SH-SY5Y (cell line): ENCODE results near the gene ACER2.

Source experiments
- GATA2 ChIP-seq: IDR thresholded peaks from 2 replicates; pipeline ENCODE4 v1.6.1; 2011; ENCODE audit warnings: mild to moderate bottlenecking, low read depth, low read length
- GATA3 ChIP-seq: IDR thresholded peaks from 2 replicates; pipeline ENCODE4 v1.6.1; 2011; ENCODE audit warnings: low read depth, mild to moderate bottlenecking, low read length, moderate library complexity

DNA sequence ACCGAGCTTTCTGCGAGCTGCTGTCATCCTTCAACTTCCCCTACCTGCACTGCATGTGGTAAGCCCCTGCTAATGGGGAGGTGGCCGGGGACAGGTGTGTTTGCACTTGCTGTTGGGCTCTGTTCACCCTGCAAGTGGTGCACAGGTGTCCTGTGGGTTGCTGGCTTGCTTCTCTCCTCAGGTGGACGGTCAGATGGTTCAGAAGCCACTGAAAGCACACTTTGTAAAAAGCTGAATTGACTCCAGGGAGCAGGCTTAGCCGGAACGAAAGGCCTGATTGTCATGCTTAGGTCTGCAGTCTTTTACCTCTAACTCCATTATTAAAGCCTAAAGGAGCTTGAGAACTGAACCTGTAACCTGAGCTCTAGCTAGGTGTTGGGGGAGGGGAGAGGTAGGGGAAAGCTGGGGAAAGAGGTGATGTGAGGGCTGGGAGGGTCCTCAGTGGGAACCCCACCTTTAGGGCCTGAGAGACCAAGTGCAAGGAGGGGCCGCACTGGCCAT, 37.6 kb downstream of the ACER2 start:
- TF ChIP-seq GATA2: no peak
- TF ChIP-seq GATA3: no peak
